RKO (cell line): ENCODE results near the gene NPM1.
"Not testable (repeated sequence)": the region's sequence is repeated elsewhere in the genome, so short reads cannot be mapped to it uniquely, and the experiment has no call there.

ENCODE experiments used
- DNase-seq: peaks from one replicate; pipeline ENCODE4 v3.0.0-alpha.2; 2016; ENCODE audit warnings: low spot score

Gene NPM1, protein sequence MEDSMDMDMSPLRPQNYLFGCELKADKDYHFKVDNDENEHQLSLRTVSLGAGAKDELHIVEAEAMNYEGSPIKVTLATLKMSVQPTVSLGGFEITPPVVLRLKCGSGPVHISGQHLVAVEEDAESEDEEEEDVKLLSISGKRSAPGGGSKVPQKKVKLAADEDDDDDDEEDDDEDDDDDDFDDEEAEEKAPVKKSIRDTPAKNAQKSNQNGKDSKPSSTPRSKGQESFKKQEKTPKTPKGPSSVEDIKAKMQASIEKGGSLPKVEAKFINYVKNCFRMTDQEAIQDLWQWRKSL

DNA sequence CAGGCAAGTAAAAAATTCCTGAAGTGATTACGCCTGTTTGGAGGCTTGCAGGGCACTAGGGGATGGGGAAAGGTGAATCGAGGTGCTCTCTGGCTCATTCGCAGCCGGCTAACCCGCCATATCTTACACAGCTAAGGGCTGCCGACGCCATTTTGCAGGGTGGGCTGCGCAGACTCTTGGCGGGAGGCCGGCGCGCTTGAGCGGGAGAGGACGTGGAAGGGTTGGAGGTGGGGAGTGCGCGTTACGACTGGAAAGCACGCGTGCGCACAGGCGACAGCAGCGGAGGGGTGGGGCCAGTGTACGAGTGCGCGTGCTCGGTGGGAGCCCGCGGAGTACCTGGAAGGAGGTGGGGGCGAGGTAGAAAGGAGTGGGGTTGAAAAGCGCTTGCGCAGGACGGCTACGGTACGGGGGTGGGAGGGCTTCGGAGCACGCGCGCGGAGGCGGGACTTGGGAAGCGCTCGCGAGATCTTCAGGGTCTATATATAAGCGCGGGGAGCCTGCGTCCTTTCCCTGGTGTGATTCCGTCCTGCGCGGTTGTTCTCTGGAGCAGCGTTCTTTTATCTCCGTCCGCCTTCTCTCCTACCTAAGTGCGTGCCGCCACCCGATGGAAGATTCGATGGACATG, at the start of gene NPM1:
TSS of gene NPM1 (plus strand) at position 505 of the 625 bp plus-strand sequence. CDS start at position 605, 100 bp downstream.
- peak; percentile 97 for DNase-seq

DNA sequence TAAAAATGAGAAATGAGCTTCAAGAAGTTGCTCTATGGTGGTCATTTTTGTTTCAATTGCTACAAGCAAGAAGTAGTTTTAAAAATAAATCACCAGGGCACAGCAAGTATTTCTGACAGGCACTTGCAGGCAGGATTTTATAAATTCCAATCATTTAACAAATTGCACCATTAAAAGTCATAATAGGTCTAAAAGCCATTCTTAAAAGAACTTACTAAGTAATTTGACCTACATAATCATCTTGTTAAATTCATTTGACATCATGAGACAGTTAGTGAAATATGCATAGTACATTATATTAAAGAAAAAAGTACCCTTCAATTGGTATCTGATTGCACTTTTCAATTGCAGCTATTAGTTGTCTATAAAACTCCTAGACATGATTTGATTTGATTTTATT, 47.6 kb upstream of the NPM1 start:
- DNase-seq: no peak

DNA sequence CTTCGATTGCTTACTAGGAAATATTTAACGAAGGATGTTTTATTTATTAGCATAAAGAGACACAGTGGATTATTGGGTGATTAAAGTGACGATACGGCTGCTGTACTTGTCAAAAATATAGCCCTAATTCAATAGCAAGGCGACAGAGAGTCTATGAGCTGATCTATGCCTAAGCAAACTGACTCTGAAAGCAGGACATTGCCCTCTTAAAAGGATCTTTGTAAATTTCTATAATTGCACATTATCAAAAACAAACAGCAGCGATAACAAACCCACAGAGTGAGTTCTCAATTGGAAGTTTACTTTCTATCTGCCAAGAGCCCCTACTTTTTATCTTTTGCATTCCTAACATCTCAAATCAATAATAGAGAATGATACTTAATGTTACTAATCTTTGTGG, 47.2 kb upstream of the NPM1 start:
- DNase-seq: no peak

DNA sequence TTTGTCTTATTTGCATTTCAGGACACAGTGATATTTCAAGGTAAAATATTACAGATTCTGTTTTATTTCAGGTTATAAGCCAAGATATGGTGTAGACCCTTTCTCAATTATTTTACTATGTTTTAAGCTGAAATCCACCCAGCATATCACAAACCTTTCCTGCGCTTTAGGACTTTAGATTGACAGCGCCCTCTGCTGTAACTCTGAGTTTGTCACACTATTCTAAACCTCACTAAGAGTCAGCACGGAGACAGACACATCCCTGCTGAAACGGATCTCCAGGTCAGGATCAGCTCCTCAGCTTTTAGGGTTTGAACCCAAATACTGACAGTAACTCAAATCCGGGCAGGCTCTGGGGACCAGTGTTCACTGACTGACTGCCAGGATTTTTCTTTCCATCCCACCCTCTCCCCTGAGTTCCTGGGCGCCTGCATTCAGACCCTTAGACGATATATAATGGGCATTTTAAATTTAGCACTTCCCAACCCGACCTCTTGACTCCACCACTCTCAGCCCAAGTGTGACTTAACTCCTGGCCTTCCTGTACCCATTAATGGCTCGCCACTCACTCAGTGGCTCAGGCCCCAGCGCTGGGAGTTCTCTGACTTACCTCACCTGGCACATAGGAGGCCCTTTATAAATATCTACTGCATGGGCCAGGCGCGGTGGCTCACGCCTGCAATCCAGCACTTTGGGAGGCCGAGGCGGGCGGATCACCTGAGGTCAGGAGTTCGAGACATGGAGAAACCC, 45.1 kb upstream of the NPM1 start:
- peak; percentile 71 for DNase-seq

DNA sequence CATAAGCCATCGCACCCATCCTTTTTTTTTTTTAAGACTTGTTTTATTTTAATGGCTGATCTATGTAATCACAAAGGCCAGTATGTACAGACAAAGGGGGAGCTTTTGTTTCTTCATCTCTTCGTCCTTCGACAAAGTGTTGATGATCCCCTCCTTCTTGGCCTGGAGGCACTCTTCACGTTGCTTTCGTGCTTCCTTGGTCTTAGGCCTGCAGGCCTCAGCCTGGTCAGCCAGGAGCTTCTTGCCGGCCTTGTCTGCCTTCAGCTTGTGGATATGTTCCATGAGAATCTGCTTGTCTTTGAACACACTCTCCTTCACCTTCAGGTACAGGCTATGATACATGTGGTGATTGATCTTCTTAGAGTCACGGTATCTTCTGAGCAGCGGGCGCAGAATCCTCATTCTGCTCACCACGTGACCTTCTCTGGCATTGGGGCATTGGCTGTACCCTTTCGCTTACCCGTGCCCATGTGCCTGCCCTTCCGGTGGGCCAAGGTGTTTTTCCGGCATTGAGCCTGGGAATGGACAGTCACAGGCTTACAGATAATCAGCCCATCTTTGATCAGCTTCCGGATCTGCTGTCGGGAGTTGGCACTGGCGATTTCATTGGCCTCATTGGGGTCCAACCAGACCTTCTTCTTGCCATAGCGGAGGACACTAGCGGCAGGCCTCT, 42.6 kb upstream of the NPM1 start:
- no peak for DNase-seq

DNA sequence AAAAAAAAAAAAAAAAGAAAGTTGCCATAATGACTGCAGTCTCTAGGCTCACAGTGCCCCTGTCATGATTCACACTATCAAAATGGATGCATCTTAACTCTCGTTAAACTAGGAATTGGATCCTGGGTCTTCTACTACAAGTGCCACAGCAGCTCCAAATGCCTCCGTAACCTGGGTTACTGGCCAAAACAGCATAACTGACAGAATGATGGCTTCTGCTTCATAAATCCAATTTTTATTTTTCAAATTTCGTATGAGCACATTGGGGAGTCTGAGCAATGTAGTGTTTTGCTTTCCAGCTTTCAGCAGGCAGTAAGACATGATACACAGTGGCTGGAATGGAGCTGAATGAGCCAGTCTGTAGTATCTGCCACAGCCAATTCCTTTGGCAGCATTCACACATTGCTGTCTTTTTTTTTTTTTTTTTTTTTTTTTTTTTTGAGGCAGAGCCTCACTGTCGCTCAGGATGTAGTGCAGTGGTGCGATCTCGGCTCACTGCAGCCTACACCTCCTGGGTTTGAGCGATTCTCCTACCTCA, 36.0 kb upstream of the NPM1 start:
- DNase-seq: no peak

DNA sequence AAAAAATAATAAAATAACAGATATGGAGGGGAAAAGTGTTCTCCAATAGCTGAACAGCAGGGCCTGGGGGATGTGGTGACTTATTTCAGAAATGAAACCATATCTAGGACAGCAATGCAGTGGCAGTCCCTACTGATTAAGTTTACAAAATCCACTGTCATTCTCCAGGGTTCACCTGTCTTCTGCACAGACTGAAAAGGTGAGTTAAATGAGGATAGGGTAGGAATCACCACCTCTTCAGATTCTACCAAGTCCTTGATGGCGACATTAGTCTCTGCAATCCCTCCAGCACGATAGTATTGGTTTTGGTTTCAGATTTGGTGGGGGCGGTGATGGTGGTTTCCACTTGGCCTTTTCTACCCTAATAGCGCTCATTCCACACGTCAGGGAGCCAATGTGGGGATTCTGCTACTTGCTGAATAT, 32.3 kb upstream of the NPM1 start:
- no peak for DNase-seq

DNA sequence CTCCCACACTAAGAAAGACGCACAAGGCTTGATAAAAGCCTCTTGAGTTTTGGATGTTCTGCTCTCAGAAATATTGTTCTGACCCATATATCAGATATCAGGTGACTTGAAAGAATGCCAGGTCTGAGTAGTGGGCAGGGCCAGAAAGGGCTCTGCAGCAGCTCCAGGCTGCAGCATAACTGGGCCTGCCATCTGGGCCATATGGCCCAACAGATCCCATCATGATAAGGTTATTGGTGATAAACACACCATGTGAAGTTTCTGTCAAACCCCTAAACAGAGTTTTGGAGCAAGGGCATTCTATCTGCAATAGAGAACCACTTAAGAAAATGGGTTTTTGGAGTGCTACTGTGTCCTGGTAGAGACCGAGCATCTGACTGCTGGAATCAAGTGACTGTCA, 29.8 kb upstream of the NPM1 start:
- DNase-seq: no peak

DNA sequence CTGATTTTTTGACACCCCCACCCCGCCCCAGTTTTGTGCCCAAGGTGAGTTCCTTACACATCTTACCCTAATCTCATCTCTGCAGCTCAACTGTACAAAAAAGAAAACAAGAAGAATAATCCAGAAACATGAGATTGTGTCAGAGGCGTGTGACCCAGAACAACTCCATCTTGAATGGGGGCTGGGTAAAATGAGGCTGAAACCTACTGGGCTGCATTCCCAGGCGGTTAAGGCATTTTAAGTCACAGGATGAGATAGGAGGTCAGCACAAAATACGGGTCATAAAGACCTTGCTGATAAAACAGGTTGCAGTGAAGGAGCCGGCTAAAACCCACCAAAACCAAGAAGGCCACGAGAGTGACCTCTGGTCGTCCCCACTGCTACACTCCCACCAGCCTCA, 26.5 kb upstream of the NPM1 start:
- DNase-seq: not testable (repeated sequence)

DNA sequence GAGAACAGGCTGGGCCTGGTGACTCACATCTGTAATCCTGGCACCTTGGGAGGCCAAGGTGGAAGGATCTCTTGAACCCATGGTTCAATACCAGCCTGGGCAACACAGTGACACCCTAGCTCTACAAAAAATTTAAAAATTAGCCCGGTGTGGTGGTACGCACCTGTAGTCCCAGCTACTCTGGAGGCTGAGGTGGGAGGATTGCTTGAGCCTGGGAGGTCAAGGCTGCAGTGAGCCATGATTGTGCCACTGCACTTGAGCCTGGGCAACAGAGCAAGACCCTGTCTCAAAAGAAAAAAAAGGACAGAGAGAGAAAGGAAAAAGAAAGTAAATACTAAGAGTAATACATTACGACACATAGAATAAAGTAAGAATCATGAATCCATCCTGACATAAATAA, 24.4 kb upstream of the NPM1 start:
- not testable (repeated sequence) for DNase-seq

DNA sequence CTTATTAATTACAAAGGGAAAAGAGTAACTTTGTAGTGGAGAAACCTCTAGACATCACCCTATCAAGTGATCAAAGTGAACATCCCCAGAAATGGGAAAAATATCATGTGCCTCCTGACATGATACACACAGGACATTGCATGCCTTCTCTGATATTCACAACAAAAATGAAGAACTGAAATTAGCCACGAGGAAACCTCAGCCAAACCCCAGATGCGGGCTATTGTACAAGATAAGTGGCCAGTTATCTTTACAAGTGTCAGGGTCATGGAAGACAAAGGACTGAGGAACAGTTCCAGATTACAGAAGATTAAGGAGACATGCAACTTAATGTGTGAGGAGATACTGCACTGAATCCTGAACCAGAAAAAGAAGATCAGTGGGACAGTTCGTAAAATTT, 23.8 kb upstream of the NPM1 start:
- no peak for DNase-seq

DNA sequence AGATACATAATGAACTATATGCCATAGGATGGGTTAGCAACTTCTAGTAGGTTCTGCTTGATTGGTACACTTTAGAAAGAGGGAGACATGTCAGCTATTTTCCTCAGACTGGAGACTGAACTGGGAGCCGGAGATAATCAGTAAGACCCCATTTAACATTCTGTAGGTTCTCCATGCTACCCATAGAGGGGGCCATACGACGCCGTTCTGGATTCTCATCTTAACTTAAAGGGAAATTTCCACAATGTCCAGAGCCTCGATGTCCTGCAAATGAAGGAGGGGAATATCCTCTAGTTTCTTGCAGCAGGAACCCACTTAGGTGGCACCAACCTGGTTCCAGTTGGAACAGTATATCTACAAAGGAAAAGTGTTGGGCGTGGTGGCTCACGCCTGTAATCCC, 22.3 kb upstream of the NPM1 start:
- DNase-seq: no peak

DNA sequence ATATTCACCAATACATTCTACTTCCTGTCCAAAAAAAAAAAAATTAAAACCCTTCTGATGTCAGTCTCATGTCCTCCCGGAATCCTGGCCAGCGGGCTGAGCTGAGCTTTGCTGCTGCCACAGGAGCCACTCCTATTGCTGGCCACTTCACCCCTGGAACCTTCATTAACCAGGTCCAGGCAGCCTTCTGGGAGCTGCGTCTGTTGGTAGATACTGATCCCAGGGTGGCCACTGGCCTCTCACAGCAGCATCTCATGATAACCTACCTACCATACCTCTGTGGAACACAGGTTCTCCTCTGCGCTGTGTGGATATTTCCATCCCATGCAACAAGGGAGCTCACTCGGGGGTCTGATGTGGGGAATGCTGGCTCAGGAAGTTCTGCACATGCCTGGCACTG, 21.0 kb upstream of the NPM1 start:
- no peak for DNase-seq

DNA sequence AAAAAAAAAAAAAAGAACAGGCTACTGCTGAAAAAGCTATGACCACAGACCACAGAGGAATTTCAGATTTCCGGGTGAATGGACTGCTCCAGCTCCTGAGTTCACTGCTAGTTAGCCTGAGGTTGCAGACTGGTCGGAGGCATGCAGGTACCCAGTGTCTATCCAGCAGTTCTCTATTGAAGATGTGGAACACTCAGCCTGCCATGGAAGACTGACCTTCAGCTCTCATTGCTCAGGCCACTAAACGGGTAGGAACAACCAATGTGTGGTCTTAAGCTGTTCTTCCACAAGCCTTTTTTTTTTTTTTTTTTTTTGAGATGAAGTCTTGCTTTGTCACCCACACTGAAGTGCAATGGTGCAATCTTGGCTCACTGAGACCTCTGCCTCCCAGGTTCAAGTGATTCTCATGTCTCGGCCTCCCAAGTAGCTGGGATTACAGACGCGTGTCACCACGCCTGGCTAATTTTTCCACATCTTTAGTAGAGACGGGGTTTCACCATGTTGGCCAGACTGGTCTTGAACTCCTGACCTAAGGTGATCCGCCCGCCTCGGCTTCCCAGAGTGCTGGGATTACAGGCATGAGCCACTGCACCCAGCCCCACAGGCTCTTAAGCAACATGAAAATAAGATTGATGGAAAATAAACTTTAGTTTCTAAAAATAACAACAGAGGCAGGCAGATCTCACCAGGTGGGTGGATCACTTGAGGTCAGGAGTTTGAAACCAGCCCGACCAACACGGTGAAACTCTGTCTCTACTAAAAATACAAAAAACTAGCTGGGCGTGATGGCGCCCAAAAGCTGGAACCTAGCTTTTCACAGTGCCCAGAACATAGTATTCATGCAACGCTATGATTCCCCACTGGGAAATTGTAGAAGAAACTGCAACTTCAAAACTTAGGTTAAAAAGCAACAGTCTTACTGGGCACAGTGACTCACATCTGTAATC, 20.0 kb upstream of the NPM1 start:
- no peak for DNase-seq

DNA sequence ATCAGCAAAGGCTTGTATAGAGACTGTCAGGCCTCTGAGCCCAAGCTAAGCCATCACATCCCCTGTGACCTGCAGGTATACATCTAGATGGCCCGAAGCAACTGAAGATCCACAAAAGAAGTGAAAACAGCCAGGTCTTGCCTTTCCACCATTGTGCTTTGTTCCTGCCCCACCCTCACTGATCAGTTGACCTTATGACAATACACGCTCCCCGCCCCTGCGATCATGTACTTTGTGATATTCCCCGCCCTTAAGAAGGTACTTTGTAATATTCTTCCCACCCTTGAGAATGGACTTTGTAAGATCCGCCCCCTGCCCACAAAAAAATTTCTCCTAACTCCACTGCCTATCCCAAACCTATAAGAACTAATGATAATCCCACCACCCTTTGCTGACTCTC, 18.6 kb upstream of the NPM1 start:
- DNase-seq: no peak

DNA sequence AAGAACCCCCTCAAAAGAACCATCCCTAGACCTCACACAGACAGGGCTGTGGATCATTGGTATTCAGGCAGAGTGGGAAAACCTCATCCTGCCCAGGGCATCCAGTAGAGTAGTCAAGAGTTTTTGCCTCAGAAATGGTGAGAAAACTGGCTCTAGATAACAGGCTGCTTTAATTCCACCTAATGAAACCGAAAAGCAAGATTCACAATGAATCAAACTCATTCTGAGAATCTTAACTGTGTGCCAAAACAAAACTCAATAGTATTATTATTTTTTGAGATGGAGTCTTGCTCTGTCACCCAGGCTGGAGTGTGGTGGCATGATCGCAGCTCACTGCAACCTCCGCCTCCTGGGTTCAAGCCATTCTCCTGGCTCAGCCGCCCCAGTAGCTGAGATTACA, 17.8 kb upstream of the NPM1 start:
- no peak for DNase-seq

DNA sequence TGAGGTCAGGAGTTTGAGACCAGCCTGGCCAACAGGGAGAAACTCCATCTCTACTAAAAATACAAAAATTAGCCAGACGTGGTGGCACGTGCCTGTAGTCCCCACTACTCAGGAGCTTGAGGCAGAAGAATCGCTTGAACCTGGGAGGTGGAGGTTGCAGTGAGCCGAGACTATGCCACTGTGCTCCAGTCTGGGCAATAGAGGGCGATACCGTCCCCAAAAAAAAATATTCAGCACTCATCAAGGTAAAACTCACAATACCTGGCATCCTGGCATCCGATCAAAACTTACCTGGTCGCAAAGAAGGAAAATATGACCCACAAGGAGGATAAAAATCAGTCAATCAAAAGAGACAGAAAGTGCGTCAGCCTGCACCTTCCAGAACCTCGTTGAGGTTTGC, 16.8 kb upstream of the NPM1 start:
- not testable (repeated sequence) for DNase-seq

DNA sequence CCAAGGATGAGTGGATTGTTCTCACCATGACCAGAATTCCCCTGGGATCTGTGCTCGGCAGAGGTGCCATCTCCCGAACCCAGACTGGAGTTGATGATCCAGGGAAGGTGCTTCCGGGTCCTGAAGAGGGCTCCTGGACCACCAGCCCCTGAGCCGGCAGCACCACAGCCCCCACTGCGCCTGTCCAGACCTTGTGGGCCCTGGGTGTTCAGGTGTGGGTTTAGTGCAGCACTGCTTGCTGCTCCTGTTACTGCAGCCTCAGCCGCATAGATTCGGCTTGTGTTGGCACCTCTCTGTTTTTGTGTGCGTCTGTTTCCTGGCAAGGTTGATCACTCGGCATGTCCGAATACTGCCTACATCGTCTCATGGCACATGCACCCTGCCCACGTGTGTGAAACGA, 16.3 kb upstream of the NPM1 start:
- no peak for DNase-seq

DNA sequence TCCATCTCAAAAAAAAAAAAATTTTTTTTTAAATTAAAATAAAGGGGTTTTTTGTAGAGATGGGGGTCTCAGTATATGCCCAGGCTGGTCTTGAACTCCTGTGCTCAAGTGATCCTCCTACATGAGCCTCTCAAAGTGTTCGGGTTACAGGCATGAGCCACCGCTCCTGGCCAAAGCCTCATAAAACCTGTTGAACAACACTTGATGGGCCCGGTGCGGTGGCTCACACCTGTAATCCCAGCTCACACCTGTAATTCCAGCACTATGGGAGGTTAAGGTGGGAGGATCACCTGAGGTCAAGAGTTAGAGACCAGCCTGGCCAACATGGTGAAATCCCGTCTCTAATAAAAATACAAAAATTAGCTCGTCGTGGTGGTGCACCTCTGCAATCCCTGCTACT, 7.7 kb upstream of the NPM1 start:
- no peak for DNase-seq

DNA sequence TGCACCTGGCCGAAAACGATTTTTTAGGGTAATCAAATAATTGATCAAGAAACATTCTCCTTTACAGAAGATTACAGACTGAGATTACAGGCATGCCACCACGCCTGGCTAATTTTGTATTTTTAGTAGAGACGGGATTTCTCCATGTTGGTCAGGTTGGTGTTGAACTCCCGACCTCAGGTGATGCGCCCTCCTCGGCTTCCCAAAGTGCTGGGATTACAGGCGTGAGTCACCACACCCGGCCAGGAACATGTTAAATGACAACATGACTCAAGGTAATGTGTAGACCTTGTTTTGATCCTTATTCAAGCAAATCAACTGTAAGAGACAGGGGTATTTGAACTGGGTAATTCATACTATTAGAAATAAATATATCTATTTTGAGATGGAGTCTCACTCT, 3.2 kb upstream of the NPM1 start:
- not testable (repeated sequence) for DNase-seq

DNA sequence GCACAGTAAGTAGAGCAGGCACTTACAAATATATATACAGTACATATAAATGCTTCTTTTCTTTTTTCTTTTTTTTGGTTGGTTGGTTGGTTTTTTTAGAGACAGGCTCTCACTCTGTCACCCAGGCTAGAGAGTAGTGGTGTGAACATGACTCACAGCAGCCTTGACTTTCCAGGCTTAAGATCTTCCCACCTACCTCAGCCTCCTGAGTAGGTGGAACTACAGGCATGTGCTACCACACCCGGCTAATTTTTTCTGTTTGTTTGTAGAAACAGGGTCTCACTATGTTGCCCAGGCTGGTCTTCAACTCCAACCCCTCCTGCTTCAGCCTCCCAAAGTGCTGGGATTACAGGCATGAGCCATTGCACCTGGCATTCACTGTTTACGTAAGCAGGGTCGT, 2.6 kb upstream of the NPM1 start:
- DNase-seq: peak; percentile 42
